Fibroblast of lung (primary cell): ENCODE measurements around the gene APBB3.

Experiments
- EZH2 ChIP-seq: IDR thresholded peaks from 2 replicates; pipeline ENCODE4 v1.5.1; 2012; ENCODE audit warnings: low read length, control low read depth, mild to moderate bottlenecking; ENCODE audit errors: missing control alignments
- TF ChIP-seq, protein P1 (sequence below), 2 donors: IDR thresholded peaks in 1 of 2; conservative IDR thresholded peaks in 1 of 2; 1 replicate in 1 of 2; 2 replicates in 1 of 2; pipeline ENCODE4 v1.5.1; 2011 to 2012; ENCODE audit warnings: low read length in 2 of 2, control low read depth in 1 of 2, inconsistent platforms in 1 of 2, low read depth in 1 of 2, mild to moderate bottlenecking in 1 of 2

DNA sequence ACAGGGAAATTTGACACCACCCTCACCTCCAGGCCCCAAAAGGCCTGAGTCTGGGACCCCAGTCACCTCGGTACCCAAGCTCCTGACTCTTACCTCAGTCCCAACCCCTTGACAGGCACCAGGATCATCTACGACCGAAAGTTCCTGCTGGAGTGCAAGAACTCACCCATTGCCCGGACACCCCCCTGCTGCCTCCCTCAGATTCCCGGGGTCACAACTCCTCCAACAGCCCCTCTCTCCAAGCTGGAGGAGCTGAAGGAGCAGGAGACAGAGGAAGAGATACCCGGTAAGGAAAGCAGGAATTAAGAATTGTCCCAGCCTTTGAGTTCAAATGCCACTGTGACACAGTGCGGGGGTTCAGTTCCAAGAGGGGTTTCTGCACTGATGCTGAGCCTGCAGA, 15.6 kb downstream of the APBB3 start:
- TF ChIP-seq, protein P1, sequence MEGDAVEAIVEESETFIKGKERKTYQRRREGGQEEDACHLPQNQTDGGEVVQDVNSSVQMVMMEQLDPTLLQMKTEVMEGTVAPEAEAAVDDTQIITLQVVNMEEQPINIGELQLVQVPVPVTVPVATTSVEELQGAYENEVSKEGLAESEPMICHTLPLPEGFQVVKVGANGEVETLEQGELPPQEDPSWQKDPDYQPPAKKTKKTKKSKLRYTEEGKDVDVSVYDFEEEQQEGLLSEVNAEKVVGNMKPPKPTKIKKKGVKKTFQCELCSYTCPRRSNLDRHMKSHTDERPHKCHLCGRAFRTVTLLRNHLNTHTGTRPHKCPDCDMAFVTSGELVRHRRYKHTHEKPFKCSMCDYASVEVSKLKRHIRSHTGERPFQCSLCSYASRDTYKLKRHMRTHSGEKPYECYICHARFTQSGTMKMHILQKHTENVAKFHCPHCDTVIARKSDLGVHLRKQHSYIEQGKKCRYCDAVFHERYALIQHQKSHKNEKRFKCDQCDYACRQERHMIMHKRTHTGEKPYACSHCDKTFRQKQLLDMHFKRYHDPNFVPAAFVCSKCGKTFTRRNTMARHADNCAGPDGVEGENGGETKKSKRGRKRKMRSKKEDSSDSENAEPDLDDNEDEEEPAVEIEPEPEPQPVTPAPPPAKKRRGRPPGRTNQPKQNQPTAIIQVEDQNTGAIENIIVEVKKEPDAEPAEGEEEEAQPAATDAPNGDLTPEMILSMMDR (conservative IDR thresholded peaks at IDR 0.05 in 1 of 2, IDR thresholded peaks at IDR 0.05 in 1 of 2; ENCODE audit: low read depth in 1 of 2, low read length in 2 of 2): no peak
- no peak for TF ChIP-seq EZH2
